ENCODE results near the gene CD226.

DNA sequence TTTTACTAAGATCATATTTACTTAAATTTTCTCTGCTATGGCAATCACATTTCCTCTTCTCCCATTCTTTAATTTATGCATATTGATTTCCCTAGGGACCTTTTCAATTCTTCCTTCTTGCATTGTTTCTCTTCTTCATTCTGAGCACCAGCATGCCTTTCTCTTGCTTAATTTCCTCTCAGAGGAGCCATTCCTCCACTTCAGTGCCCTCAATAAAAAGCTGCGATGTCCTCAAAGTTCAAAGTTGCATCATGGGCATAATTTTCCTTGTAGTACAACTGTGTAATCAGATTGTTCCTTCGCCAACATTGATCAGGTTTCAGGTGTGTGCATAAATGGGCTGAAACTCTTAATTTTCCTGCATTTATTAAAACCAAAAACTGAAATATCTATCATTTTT lies 21.8 kb upstream of the CD226 start:
- TF ChIP-seq CTCF (IDR thresholded peaks at IDR 0.05; ENCODE audit: borderline replicate concordance, extremely low read depth, low read length, poor library complexity, severe bottlenecking) (no peak), EZH2 (IDR thresholded peaks at IDR 0.05; ENCODE audit: borderline replicate concordance, low read depth, low read length, severe bottlenecking) (no peak)
